GM12865 (cell line): ENCODE results near the gene NDUFA3.

Experiments
- DNase-seq: peaks from one replicate; pipeline ENCODE4 v3.0.0; 2010; ENCODE audit warnings: low read depth
- H3K4me3 ChIP-seq: 2 replicates; pipeline ENCODE4 v1.5.1; 2011; ENCODE audit warnings: mild to moderate bottlenecking, low read depth, low read length, control low read depth
- TF ChIP-seq, protein P1 (sequence below): IDR thresholded peaks from 2 replicates; pipeline ENCODE4 v1.5.1; 2011; ENCODE audit warnings: low read length, control low read depth, low read depth, inconsistent platforms; ENCODE audit not compliant: insufficient read depth; ENCODE audit errors: missing control alignments

Gene NDUFA3

GRCh38 chr19:54102421-54103169, at the start of gene NDUFA3:
Gene NDUFA3 (plus strand): TSS chr19:54102855. CDS start chr19:54102879, 24 bp downstream.
- peak; percentile 99 for DNase-seq
- H3K4me3 ChIP-seq, result peak within 1 kb of the TSS; percentile 94
- TF ChIP-seq, protein P1, sequence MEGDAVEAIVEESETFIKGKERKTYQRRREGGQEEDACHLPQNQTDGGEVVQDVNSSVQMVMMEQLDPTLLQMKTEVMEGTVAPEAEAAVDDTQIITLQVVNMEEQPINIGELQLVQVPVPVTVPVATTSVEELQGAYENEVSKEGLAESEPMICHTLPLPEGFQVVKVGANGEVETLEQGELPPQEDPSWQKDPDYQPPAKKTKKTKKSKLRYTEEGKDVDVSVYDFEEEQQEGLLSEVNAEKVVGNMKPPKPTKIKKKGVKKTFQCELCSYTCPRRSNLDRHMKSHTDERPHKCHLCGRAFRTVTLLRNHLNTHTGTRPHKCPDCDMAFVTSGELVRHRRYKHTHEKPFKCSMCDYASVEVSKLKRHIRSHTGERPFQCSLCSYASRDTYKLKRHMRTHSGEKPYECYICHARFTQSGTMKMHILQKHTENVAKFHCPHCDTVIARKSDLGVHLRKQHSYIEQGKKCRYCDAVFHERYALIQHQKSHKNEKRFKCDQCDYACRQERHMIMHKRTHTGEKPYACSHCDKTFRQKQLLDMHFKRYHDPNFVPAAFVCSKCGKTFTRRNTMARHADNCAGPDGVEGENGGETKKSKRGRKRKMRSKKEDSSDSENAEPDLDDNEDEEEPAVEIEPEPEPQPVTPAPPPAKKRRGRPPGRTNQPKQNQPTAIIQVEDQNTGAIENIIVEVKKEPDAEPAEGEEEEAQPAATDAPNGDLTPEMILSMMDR, result no peak

DNA sequence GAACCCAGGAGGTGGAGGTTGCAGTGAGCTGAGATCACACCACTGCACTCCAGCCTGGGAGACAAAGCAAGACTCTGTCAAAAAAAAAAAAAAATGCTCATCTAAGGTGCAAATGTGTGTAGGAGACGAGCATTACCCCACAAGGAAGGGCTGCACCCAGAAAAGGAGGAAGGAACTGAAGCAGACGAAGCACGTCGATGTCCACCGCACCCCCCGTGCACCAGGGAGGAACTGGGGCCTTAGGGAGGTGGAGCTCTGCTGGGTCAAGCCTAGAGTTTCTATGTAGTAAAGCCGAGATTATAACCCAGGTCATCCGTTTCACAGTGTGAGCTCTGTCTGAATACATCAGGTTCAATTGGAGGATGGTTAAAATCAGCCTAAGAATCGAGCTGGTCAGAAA, 40.0 kb upstream of the NDUFA3 start:
- TF ChIP-seq, protein P1, result no peak
- no peak overlapping the region for H3K4me3 ChIP-seq
- DNase-seq, result no peak

- TF ChIP-seq, protein P1, result no peak
- DNase-seq, result no peak
- H3K4me3 ChIP-seq, result no peak within 1 kb of the TSS
Observed at GRCh38 chr19:54063350-54064116, 39.1 kb upstream of the NDUFA3 start, which contains the start of gene VSTM1. Gene VSTM1 (minus strand): TSS chr19:54063897. CDS start chr19:54063777, 120 bp downstream.

- TF ChIP-seq, protein P1, result no peak
- no peak for DNase-seq
- H3K4me3 ChIP-seq, result no peak overlapping the region
Observed at GRCh38 chr19:54069470-54069869, 33.2 kb upstream of the NDUFA3 start.

GRCh38 chr19:54073829-54074228, 28.8 kb upstream of the NDUFA3 start:
- TF ChIP-seq, protein P1, result no peak
- no peak overlapping the region for H3K4me3 ChIP-seq
- DNase-seq, result no peak

DNA sequence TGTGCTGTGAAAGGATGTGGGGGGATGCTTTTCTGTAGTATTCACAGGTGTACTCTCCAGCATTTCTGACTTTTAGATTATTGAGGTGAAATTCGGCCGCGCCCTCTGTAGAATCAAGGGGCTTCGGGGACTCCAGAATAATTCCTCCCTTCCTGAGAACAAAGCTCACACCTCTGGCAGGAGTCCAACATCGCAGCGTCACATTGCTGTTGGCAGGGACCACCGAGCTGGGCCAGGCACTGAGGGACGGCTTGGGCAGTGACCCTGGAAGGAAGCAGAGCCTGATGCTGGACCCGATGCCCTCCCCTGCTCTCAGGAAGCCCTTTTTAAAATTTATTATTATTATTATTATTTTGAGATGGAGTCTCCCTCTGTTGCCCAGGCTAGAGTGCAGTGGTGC, 27.8 kb upstream of the NDUFA3 start:
- no peak overlapping the region for H3K4me3 ChIP-seq
- TF ChIP-seq, protein P1, result no peak
- DNase-seq, result no peak

DNA sequence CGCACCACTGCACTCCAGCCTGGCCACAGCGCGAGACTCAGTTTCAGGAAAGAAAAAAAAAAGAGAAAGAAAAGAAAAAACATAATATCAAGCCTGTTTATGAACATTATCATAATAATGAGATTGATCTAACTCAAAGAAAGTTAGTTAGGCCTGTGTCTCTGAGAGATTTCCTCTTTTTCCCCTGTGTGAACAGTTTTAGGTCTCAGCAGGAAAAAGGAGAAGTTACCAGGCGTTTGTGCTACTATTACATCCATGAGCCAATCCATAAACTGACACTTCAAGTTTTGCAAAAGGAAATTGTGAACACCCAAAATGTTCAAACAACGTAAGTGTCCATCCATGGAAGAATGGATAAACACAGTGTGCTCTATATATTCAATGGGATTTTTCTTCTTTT, 25.3 kb upstream of the NDUFA3 start:
- DNase-seq, result no peak
- H3K4me3 ChIP-seq, result no peak overlapping the region
- TF ChIP-seq, protein P1, result no peak
